NCI-H1436 (cell line): ENCODE measurements around the gene CREBZF.
A peak's percentile ranks its signal among the peaks of the same experiment; 100 is the strongest.

Experiments used
- DNase-seq: peaks from one replicate; lab custom pipeline; 2025; lab: John Stamatoyannopoulos, UW

Gene CREBZF, protein sequence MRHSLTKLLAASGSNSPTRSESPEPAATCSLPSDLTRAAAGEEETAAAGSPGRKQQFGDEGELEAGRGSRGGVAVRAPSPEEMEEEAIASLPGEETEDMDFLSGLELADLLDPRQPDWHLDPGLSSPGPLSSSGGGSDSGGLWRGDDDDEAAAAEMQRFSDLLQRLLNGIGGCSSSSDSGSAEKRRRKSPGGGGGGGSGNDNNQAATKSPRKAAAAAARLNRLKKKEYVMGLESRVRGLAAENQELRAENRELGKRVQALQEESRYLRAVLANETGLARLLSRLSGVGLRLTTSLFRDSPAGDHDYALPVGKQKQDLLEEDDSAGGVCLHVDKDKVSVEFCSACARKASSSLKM

DNA sequence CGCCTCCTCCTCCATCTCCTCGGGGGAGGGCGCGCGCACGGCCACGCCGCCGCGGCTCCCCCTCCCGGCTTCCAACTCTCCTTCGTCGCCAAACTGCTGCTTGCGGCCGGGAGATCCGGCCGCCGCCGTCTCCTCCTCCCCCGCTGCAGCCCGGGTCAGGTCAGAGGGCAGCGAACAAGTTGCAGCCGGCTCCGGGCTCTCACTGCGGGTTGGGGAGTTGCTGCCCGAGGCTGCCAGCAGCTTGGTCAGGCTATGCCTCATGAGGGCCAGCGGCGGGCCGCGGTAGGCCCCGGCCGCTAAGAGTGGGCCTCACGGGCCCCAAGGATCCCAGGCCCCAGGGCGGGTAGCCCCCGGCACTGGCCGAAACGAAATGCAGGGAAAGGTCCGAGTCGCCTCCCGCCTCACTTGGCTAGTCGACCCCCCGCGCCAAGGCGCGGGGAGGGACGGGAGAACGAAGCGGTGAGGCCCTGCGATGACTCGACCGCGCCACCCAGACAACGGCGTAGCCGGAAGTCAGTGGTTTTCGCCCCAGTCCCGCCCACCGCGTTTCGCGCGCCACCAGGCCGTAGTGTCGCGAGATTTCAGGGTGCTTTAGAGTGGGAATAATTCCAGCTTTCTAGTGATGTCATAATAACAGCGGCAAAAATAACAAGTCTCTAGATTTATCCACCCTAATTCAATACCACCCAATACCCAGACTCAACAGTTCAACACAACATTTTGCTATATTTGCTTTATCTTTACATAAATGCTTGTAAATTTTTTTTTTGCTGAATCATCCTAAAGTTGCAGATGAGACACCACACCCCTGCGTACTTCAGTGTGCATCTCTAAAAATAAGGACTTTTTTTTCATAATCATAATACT lies at the start of gene CREBZF:
TSS of gene CREBZF (minus strand) at position 515 of the 867 bp plus-strand sequence. CDS start at position 261, 254 bp downstream.
- DNase-seq = peak; percentile 94

DNA sequence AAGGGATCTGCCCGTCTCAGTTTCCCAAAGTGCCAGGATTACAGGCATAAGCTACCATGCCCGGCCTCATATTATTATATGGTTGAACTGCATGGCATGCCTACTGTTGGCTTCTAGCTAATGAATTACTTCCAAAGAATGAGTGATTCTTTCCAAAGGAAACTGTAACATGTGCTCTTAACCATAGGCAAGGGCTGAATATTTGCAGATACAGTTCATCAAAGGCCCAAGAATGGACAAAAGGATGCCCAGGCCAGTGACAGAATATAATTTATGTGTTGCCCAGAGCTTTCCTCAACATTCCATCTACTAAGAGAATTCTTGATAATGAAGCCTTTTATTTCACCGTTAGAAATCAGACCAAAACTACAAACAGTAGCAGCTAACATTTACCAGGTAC lies 48.0 kb upstream of the CREBZF start:
- DNase-seq = no peak

DNA sequence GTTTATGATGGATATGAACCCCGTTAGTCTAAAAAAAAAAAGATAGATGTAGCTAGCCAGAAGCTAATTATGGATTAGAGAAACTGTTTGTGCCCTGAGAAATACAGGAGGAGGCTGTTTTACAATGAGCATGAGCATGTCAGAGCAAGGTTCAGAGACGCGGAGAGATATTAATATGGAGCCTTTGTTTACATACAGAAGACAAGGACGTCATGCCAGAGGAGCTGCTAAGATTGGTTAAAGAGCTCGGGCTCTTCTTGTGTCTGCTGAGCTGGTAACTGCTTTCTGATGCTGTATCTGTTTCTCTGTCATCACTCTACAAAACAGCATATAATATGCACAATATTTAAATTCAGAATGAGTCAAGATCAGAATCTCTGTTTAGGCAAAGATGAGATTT lies 46.0 kb upstream of the CREBZF start:
- no peak for DNase-seq

DNA sequence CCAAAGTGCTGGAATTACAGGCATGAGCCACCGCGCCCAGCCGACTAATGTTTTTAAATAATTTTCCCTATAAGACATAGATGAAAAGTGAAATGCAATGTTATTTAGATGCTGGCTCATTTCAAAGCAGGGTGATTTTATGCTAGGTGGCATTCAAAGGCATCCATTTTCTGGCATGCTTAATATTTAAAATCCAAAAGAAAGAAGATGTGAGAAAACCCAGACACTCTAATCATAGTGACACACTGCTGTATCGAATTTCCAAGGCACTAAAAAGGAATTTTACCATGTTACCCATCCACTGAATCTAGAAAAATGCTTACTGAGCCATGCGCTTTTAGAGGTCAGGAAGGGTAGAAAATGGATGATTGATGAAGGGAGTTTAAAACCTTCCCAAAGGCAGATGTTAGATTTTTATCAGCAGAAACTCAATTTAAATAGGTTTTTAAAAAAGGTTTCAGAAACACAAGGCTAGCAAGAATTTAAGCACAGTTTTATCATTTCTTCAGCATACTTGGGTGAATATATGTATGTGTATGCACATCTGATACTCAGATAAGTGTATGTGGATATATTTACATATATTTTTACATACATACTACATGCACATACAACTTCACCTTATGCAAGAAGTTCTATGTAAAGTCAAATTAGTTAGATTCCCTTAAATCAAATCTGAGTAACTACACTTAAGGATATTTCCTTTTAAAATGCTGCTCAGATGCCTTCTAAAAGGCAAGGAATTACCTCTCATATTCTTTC lies 45.2 kb upstream of the CREBZF start:
- no peak for DNase-seq

DNA sequence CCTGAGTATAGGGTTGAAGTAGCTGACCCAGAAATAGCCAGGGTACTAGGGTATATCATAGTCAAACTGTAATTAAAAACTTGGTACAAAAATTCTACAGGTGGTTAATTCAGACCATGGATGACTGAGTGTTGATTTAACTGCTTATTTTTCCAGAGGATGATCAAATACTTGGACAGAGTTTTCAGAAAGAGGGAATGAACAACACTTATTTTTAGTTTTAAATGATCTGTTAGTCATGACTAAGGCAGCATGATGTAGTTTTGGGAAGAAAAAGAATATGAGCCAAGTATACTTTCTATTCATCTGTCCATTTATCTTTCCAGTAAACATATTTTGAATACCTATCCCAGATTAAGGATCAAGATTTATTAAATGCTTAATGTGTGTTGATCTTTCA lies 40.9 kb upstream of the CREBZF start:
- no peak for DNase-seq

DNA sequence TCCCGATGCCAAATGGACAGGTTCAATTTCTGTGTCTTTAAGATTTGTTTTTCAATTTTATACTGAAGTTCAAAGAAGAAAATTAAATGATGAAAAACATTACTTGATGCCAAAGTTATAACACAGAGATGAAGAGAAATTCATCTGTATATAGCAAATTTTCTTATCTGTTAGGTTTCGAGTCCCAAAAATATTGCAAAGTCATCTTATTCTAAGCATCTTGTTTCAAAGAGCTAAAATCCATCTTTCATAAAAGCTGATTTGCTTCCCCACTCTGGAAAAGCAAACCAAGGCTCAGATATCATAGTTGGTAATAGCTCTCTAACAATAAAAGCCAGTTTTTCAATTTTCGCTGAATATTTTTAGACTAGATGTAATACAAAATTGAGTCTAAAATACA lies 40.0 kb upstream of the CREBZF start:
- no peak for DNase-seq

DNA sequence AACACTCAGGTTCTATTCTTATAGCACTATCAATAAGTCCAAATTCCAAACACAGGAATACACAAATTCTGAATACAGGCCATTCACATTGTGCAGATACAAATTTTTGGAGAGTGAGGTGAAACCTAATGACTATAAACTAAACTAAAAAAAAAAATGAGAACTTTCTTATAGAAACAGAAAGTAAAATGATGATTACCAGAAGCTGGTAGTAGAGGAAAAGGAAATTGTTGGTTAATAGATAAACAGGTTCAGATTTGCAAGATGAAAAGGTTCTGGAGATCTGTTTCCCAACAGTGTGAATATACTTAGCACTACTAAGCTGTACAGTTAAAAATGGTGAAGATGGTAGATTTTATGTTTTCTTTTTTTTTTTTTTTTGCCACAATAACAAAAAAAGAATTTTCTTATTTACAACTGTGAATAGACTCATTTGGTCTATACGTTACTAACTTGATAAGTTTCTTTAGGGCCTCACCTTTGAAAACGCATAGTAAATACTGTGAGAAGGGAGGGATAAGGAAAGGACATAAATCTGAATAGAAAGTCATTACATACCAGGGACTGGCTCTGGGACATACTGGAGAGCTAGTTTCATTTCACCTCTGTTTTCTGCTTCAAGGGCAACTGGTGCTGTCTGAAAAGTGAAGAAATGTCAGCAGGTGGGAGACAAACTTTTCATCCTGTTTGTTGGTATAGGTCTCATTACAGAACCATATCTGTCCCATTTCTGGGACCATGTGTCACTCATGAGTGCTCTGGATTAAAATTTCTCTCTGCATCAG lies 35.2 kb upstream of the CREBZF start:
- no peak for DNase-seq

DNA sequence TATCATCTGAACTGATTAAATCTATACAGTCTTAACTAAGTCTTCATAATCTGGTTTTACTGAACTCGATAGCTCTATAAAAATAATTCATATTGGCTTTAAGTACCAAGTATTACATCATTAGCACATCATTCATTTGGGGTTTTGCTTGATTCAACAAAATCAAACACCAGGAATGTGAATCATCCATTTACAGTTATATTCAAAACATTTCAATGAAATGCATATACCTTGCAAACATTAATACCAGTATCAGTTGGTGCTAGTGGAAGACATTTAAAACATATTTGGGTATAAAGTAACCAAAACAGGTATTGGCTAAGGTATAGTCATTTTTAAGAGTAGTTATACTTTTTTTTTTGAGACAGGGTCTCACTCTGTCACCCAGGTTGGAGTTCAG lies 33.3 kb upstream of the CREBZF start:
- DNase-seq = no peak

DNA sequence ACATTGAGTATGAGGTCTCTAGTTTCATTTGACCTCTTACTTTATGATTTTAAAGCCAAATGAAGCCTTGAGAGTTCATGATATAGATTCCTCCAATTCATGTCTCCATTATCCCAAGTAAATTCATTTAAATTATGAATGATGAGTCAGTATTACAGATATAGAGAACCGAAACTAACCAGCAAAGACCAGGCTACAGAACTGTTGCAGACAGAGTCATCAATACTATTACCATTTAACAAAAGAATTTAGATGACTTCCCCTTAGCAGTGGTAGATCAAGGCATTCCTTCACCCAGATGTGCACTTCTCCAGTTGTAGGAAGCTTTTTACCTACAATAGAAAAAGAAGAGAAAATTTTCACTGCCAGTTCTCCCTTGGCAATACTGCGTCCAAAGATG lies 32.8 kb upstream of the CREBZF start:
- DNase-seq = no peak

DNA sequence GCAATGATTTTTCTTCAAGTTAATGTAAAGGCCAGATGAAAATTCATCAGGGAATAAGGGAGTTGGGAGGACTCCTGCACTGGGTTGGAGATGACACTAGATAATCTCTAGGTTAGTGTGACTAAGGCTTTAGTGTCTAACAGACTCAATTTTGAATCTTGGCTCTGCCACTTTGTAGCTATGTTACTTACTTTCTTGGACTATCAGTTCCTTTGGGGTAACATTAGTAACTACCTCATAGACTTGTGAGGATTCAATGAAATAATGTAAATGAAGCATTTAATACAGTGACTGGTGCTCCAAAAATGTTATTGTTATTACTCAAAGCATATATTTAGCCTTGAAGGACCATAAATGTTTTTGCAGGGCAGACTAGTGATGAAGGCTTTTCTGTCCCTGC lies 30.6 kb upstream of the CREBZF start:
- DNase-seq = no peak

DNA sequence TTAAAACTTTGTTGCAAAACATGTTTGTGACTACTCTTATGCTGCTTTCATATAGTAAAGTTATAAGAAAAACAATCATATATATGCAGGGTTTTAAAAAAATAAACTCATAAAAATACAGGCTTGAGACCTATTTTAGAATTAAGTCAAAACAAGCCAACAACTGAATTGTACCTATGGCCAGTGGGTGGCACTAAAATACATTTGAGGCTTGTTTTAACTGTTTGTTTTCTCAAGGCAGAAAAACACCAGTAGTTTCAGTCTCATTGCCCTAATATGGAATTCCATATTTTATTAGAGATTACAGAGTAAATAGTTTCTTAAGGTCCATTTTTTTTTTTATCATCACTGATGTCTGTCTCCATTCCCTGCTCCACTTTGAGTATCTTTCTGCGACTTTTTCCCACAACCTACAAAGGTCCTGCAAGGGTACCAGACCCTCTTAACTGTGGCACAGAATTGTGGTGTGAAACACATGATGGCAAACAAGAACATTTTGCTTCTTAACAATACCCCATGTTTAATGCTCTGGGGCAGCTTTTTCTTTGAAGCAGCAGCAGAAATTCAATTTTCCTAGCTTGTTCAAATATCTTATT lies 29.6 kb upstream of the CREBZF start:
- DNase-seq = peak; percentile 7

DNA sequence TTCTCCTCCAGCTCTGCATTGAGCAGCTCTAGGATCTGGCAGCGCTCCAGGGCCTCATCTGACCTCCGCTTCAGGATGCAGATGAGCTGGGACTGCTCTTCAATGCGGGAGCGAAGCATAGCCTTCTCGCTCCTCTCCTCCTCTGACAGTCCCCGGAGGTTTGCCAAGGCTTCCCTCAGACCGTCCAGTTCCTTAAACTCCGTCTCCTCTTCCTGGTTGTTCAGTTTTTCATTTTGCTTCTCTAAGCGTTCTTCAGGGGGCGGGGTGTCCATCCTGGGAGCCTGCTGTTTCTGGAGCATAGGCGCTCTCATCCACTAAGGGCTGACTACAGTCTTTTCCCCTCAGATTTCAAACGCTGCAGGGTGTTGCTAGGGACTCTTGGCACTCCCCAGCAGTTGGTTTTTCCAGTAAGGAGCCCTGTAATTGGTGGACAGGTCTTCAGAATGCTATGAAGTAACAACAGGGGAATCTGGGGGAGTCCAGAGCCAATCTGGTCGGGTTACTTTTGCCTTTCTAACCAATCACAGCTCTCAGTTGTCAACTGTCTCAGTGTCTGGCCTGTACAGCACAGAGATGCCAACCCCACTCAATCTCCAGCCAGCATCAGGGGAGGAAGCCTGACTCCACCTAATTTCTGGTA lies 21.0 kb upstream of the CREBZF start, which contains the start of gene CCDC89:
TSS of gene CCDC89 (minus strand) at position 376 of the 640 bp plus-strand sequence. CDS start at position 311, 65 bp downstream.
- DNase-seq = peak; percentile 90

DNA sequence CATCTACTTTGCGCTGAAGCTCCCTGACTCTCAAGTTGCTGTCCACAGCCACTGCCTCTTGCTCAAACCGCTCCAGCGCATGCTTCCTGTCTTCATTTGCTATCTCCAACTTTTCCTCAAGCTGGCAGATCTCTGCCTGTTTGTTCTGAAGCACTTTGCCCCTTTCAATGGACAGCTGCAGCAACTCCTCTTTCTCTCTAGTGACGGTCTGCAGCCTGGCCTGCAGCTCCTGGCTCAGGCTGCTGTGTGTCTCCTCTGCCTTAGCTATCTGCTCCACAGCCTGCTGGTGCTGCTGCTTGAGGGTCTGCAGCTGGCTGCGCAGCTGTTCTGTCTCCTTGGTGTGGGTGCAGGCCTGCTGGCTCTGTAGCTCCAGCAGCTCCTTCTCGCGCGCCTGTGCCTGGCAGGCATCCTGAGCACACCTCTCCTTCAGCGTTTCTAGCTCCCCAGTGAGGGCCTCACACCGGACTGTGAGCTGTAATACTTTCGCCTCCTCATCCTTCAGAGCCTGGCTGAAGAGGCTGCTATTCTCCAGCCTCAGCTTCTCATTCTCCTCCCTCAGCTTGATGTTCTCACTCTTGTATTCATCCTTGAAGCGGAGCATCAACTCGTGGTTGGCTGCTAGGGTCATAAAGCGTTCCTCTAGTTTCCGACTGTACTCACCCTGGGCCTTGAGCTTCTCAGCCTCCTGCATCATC lies 20.3 kb upstream of the CREBZF start:
- no peak for DNase-seq

DNA sequence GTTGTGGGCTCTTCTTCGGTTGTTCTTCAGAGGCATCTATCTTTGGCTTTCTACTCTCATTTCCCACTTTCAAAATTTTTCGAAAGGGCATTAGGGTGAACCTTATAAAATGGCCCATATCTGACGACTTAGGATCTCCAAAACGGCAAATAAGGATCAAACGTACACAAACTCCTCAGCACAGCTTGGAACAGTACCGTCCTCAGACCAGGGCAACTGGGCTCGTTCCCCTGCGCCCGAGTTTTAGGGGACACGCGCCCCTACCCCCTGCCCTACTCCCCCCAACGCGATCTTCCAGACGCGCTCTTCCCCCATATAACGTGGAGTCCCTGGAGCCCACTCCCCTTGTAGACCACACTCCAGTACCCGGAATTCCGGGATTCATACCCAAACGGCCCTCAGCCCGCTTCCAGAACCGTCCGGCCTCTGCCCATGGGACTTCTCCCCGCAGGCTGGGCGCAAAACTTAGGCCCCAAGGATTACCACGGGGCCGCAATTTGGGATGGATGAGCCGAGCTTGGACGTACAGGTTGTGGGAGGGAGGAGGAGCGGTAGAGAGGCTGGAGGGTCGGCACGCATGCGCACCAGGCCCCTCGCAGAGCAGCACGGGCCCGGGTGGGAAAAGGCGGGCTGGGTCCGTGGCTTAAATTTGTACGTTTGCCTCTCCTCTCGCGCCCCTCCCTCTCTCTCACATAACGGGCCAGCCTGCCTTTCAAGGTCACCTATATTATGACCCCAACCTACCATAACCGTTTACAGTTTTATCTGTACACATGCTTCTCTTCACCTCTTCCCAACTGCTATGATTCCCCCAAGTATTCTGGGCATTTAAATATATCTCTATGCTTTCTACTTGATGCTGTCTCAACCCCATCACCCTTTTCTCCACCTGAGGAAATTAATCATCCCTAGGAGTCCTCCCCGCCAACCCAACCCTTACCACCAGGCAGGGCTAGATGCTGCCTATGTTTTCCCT lies 17.7 kb upstream of the CREBZF start:
- DNase-seq = no peak

DNA sequence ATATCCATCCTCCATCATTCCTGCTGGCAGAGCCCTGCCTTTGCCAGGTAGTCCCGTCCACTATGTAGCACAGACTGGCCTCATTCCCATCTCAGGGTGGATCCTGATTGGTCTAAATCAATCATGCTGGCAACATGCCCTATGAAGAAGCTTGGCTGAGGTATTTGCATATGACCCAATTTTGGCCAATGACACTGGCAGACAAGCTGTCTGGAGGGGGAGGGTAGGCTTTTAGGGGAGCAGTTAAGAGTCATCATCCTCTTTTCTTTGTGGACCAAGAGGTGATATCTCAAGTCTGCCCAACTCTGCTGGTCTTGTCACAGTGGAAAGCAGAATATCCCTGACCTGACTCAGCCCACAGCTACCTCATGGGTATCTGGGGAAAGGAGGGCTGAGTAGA lies 16.0 kb upstream of the CREBZF start:
- DNase-seq = no peak

DNA sequence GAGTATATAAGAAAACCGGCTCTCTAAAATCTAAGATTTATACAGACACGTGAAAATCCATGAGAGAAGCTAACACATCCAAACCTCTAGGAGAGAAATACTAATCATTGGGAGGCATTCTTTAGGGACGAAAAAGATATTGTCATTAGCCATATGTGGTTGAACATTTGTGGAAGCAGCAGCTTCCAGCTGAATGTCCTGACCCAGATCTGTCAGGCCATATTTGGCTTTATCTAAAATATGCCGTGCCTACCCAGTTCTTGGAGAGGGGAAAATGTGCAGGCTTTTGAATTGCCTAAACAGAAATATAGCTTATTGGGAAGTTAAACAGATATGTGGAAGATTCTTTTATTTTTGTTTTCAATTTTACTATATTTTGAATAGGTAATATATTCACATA lies 14.6 kb upstream of the CREBZF start:
- no peak for DNase-seq

DNA sequence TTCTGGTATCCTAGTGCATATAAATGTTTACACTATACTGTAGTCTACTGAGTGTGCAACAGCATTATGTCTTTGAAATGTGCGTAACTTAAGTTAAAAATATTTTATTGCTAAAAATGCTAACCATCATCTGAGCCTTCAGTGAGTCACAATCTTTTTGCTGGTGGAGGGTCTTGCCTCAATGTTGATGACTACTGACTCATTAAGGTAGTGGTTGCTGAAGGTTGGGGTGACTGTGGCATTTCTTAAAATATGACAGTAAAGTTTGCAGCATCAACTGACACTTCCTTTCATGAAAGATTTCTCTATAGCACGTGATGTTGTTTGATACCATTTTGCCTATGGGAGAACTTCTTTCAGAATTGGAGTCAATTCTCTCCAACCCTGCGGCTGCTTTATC lies 8.5 kb upstream of the CREBZF start:
- no peak for DNase-seq

DNA sequence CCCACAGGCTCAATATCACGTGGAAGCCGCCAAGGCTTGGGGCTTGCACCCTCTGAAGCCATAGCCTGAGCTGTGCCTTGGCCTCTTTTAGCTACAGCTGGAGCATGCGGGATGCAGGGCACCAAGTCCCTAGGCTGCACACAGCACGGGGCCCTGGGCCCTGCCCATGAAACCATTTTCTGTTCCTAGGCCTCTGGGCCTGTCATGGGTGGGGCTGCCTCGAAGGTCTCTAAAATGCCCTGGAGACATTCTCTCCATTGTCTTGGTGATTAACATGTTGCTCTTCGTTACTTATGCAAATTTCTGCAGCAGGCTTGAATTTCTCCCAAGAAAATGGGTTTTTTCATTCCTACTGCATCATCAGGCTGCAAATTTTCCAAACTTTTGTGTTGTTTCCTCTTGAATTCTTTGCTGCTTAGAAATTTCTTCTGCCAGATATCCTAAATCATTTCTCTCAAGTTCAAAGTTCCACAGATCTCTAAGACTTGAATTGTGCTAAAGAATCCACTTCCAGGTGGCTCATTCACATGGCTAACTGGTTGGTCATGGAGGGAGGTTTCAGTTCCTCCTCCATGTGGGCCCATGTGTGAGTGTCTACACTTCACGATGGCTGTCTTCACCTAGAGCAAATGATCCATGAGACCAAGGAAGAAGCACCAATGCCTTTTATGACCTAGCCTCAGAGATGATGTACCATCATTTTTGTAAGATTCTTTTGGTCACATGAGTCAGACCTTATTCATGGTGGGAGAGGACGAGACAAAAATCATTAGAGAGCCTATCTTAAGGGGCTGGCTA lies 7.4 kb upstream of the CREBZF start:
- no peak for DNase-seq
